PC-3 (cell line): ENCODE measurements around the gene SLC38A3. TPM values are rescaled to one million over a fixed set of nuclear protein-coding genes. Genes with fewer than 3 reads are reported as not detected.

ENCODE experiments used
- ATAC-seq: fragments of 200-7000 bp; cut with Tn5 transposase; 2 replicates; pipeline ENCODE4 v1.9.1; 2020; ENCODE audit warnings: mild to moderate bottlenecking, moderate library complexity
- BruUV-seq: library from RNA; stranded (reverse); fragments of 400-500 nt; replicated peaks from 2 replicates; lab custom pipeline; 2021; lab: Mats Ljungman, UMichigan
- CTCF ChIA-PET: fragments of 300-600 bp; sonication (Branson Sonifier 250); formaldehyde crosslinking; loops from one replicate; lab custom pipeline; 2022; ENCODE audit warnings: antibody characterized with exemption; lab: Charles Lee
- POLR2A ChIA-PET: fragments of 300-600 bp; sonication (Branson Sonifier 250); formaldehyde crosslinking; loops from one replicate; lab custom pipeline; 2022; ENCODE audit warnings: antibody characterized with exemption; ENCODE audit not compliant: unreplicated experiment; lab: Charles Lee
- DNase-seq: peaks from one replicate; pipeline ENCODE4 v3.0.0-alpha.2; 2015
- H2AFZ ChIP-seq: fragments of 300-600 bp; sonication (generic); 2 replicates; pipeline ENCODE4 v1.6.0; 2016; ENCODE audit warnings: antibody characterized with exemption, low read length
- H3F3A ChIP-seq: fragments of 300-600 bp; sonication (generic); one replicate; pipeline ENCODE4 v1.6.0; 2017; ENCODE audit warnings: antibody characterized with exemption, low read length, control low read depth, mild to moderate bottlenecking; ENCODE audit not compliant: unreplicated experiment
- H3K27ac ChIP-seq: fragments of 300-600 bp; sonication (generic); 2 replicates; pipeline ENCODE4 v1.5.1; 2016; ENCODE audit warnings: mild to moderate bottlenecking, low read length
- H3K27me3 ChIP-seq: fragments of 300-600 bp; sonication (generic); 2 replicates; pipeline ENCODE4 v1.6.1; 2016; ENCODE audit warnings: low read length, mixed read lengths
- H3K36me3 ChIP-seq: fragments of 300-600 bp; sonication (generic); 2 replicates; pipeline ENCODE4 v1.6.1; 2016; ENCODE audit warnings: low read depth, mixed run types, low read length, mixed read lengths
- H3K4me1 ChIP-seq: fragments of 300-600 bp; sonication (generic); 2 replicates; pipeline ENCODE4 v1.5.1; 2016; ENCODE audit warnings: low read length; ENCODE audit not compliant: insufficient read depth
- H3K4me2 ChIP-seq: fragments of 300-600 bp; sonication (generic); 2 replicates; pipeline ENCODE4 v1.6.0; 2016; ENCODE audit warnings: low read length
- H3K4me3 ChIP-seq: fragments of 300-600 bp; sonication (generic); 2 replicates; pipeline ENCODE4 v1.5.1; 2016; ENCODE audit warnings: mild to moderate bottlenecking, low read length, mixed read lengths
- H3K79me2 ChIP-seq: fragments of 300-600 bp; sonication (generic); 2 replicates; pipeline ENCODE4 v1.6.1; 2017; ENCODE audit warnings: low read length, mixed read lengths
- H3K9ac ChIP-seq: fragments of 300-600 bp; sonication (generic); 2 replicates; pipeline ENCODE4 v1.6.0; 2016; ENCODE audit warnings: mild to moderate bottlenecking, low read length
- H3K9me2 ChIP-seq: fragments of 300-600 bp; sonication (generic); replicated peaks from 2 replicates; pipeline ENCODE4 v1.6.1; 2016; ENCODE audit warnings: mixed run types, low read length, mixed read lengths
- H3K9me3 ChIP-seq: fragments of 300-600 bp; sonication (generic); 2 replicates; pipeline ENCODE4 v1.6.1; 2016; ENCODE audit warnings: low read length, mixed read lengths
- H4K20me1 ChIP-seq: fragments of 300-600 bp; sonication (generic); 2 replicates; pipeline ENCODE4 v1.6.1; 2016; ENCODE audit warnings: low read length, mixed read lengths
- EZH2 ChIP-seq: fragments of 300-600 bp; sonication (generic); IDR thresholded peaks from one replicate; pipeline ENCODE4 v1.6.1; 2017; ENCODE audit warnings: antibody characterized with exemption, mild to moderate bottlenecking, low read length; ENCODE audit not compliant: unreplicated experiment
- EZH2phosphoT487 ChIP-seq: fragments of 300-600 bp; sonication (generic); IDR thresholded peaks from 2 replicates; pipeline ENCODE4 v1.6.1; 2018; ENCODE audit warnings: mild to moderate bottlenecking, antibody characterized with exemption, low read length, borderline replicate concordance
- intact Hi-C: fragments of 100-400 bp; cut with micrococcal nuclease; formaldehyde crosslinking; loops from 2 replicates; pipeline ENCODE4 v1.9.0; 2023
- total RNA-seq: library from RNA; depleted of rRNA; stranded (reverse); fragments of >200 nt; gene quantifications from 2 replicates; pipeline ENCODE4 v1.2.3, GENCODE V29; 2014
- TF ChIP-seq, protein P1 (sequence below): fragments of 300-600 bp; sonication (generic); conservative IDR thresholded peaks from 2 replicates; pipeline ENCODE4 v1.5.1; 2017; ENCODE audit warnings: antibody characterized with exemption, low read depth, mild to moderate bottlenecking, low read length

SLC38A3 gene
- total RNA-seq, 1 experiment from 2014 or later = 3.3 TPM

GRCh38 chr3:50260027-50260941 lies 55.2 kb downstream of the SLC38A3 start:
- no peak for TF ChIP-seq EZH2
- TF ChIP-seq, protein P1, sequence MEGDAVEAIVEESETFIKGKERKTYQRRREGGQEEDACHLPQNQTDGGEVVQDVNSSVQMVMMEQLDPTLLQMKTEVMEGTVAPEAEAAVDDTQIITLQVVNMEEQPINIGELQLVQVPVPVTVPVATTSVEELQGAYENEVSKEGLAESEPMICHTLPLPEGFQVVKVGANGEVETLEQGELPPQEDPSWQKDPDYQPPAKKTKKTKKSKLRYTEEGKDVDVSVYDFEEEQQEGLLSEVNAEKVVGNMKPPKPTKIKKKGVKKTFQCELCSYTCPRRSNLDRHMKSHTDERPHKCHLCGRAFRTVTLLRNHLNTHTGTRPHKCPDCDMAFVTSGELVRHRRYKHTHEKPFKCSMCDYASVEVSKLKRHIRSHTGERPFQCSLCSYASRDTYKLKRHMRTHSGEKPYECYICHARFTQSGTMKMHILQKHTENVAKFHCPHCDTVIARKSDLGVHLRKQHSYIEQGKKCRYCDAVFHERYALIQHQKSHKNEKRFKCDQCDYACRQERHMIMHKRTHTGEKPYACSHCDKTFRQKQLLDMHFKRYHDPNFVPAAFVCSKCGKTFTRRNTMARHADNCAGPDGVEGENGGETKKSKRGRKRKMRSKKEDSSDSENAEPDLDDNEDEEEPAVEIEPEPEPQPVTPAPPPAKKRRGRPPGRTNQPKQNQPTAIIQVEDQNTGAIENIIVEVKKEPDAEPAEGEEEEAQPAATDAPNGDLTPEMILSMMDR = peak; percentile 87
- no peak for TF ChIP-seq EZH2phosphoT487
- peak; percentile 83 for ATAC-seq
- H3K27ac ChIP-seq = peak overlapping the region; percentile 58
- H3F3A ChIP-seq = no peaks in the 10 kb centered on the region
- H3K9me3 ChIP-seq = no peaks in the 10 kb centered on the region
- peak overlapping the region; percentile 91 for H3K4me2 ChIP-seq
- H3K36me3 ChIP-seq = peaks cover 15% of the 10 kb centered on the region
- H3K9ac ChIP-seq = peak overlapping the region; percentile 81
- ChIA-PET CTCF (interaction anchor here (0.5 to 1.1 kb wide), 7 partner anchors 9 to 68 kb away, joined by 3 to 11 read pairs (median 4); partner anchors contain the start of genes GNAI2 and SEMA3B), POLR2A (interaction anchor here (0.6 kb wide), 1 partner anchor 95 kb away, joined by 3 read pairs; no protein-coding TSS in a partner anchor)
- no peaks in the 10 kb centered on the region for H3K27me3 ChIP-seq
- peaks cover 21% of the 10 kb centered on the region for H3K4me1 ChIP-seq
- TSS peak; percentile 20 for BruUV-seq
- DNase-seq = peak; percentile 94
- intact Hi-C loops = loop anchor here (1.0 kb wide), 2 partner anchors 8 to 13 kb away; no protein-coding TSS in a partner anchor
- H3K79me2 ChIP-seq = no peaks in the 10 kb centered on the region
- H2AFZ ChIP-seq = peak overlapping the region; percentile 77
- peak overlapping the region; percentile 63 for H3K4me3 ChIP-seq
- no peaks in the 10 kb centered on the region for H4K20me1 ChIP-seq
- H3K9me2 ChIP-seq = no peaks in the 10 kb centered on the region

- H3K79me2 ChIP-seq = no peaks in the 10 kb centered on the region
- TF ChIP-seq EZH2phosphoT487 (no peak), EZH2 (no peak)
- TF ChIP-seq, protein P1 = no peak
- no TSS peak for BruUV-seq
- peaks cover 15% of the 10 kb centered on the region for H3K36me3 ChIP-seq
- H3K9me2 ChIP-seq = no peaks in the 10 kb centered on the region
- POLR2A ChIA-PET = no interaction called here
- intact Hi-C loops = loop anchor here (1.0 kb wide), 2 partner anchors 7 to 12 kb away; no protein-coding TSS in a partner anchor
- no peak overlapping the region for H2AFZ ChIP-seq
- 0 out of 2 replicates have a peak overlapping the region, but pooled peaks have one; percentile 58 for H3K27ac ChIP-seq
- DNase-seq (no peak), ATAC-seq (no peak)
- no peaks in the 10 kb centered on the region for H3K27me3 ChIP-seq
- CTCF ChIA-PET = no interaction called here
- H3K4me3 ChIP-seq = peak overlapping the region; percentile 63; the same call in 1 of the 2 replicates
- peaks cover 26% of the 10 kb centered on the region for H3K4me1 ChIP-seq
- peak overlapping the region; percentile 91 for H3K4me2 ChIP-seq
- no peaks in the 10 kb centered on the region for H3K9me3 ChIP-seq
- H4K20me1 ChIP-seq = no peaks in the 10 kb centered on the region
- peak overlapping the region; percentile 81 for H3K9ac ChIP-seq
- H3F3A ChIP-seq = no peaks in the 10 kb centered on the region
Observed at GRCh38 chr3:50260942-50261441, 55.9 kb downstream of the SLC38A3 start.
